KMS-11 (cell line): ENCODE data around the gene IFNL1.

ENCODE experiments used
- H2AFZ ChIP-seq: fragments of 200-600 bp; sonication (generic); 2 replicates; pipeline ENCODE4 v1.6.1; 2016; ENCODE audit warnings: antibody characterized with exemption, mixed run types, low read depth
- H3K27ac ChIP-seq: fragments of 200-600 bp; sonication (generic); 2 replicates; pipeline ENCODE4 v1.6.1; 2016; ENCODE audit warnings: mild to moderate bottlenecking, mixed run types
- H3K27me3 ChIP-seq: fragments of 200-600 bp; sonication (generic); 2 replicates; pipeline ENCODE4 v1.6.1; 2017; ENCODE audit warnings: mild to moderate bottlenecking, low read depth, mixed run types, moderate library complexity; ENCODE audit not compliant: insufficient read depth
- H3K36me3 ChIP-seq: fragments of 200-600 bp; sonication (generic); 2 replicates; pipeline ENCODE4 v1.6.1; 2017; ENCODE audit warnings: mild to moderate bottlenecking, mixed run types; ENCODE audit not compliant: insufficient read depth
- H3K4me1 ChIP-seq: fragments of 200-600 bp; sonication (generic); 2 replicates; pipeline ENCODE4 v1.6.1; 2016; ENCODE audit warnings: mild to moderate bottlenecking, low read depth, mixed run types; ENCODE audit not compliant: poor library complexity, severe bottlenecking
- H3K4me2 ChIP-seq: fragments of 200-600 bp; sonication (generic); 2 replicates; pipeline ENCODE4 v1.7.0; 2016; ENCODE audit warnings: mild to moderate bottlenecking, mixed run types
- H3K4me3 ChIP-seq: fragments of 200-600 bp; sonication (generic); IDR thresholded peaks from 2 replicates; pipeline ENCODE4 v1.6.1; 2017; ENCODE audit warnings: low read depth, low read length, mixed read lengths; ENCODE audit not compliant: insufficient read depth
- H3K79me2 ChIP-seq: fragments of 200-600 bp; sonication (generic); 2 replicates; pipeline ENCODE4 v1.6.1; 2016; ENCODE audit warnings: low read depth, mixed run types; ENCODE audit not compliant: insufficient read depth
- H3K9ac ChIP-seq: fragments of 200-600 bp; sonication (generic); 2 replicates; pipeline ENCODE4 v1.6.1; 2016; ENCODE audit warnings: mild to moderate bottlenecking, mixed run types
- H4K20me1 ChIP-seq: fragments of 200-600 bp; sonication (generic); 2 replicates; pipeline ENCODE4 v1.6.1; 2016; ENCODE audit warnings: mild to moderate bottlenecking, mixed run types; ENCODE audit not compliant: insufficient read depth
- CTCF ChIP-seq: fragments of 200-600 bp; sonication (generic); conservative IDR thresholded peaks from 2 replicates; pipeline ENCODE4 v1.6.1; 2017; ENCODE audit warnings: low read depth, mild to moderate bottlenecking, antibody characterized with exemption, low read length, moderate library complexity, mixed read lengths

IFNL1 gene

DNA sequence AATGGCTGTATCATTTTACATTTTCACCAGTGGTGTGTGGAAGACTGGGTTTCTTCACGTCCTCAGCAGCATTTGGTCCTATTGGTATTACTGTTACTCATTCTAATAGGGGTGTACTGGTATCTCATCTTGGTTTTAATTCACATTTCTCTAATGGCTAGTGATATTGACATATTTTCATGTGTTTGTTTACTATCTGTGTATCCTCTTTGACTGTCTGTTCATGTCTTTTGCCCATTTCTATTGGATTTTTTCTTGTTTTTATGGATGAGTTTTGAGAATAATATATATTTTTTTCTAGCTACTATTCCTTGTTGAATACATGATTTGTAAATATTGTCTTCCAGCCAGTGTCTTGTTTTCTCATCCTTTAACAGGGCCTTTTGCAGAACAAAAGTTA, 14.2 kb upstream of the IFNL1 start:
- TF ChIP-seq CTCF, result no peak
- no peaks in the 10 kb centered on the region for H3K79me2 ChIP-seq
- H3K4me1 ChIP-seq, result no peaks in the 10 kb centered on the region
- no peaks in the 10 kb centered on the region for H4K20me1 ChIP-seq
- H3K9ac ChIP-seq, result no peak overlapping the region
- H3K4me2 ChIP-seq, result no peak overlapping the region
- no peaks in the 10 kb centered on the region for H3K27me3 ChIP-seq
- H3K4me3 ChIP-seq, result no peak overlapping the region
- no peak overlapping the region for H2AFZ ChIP-seq
- H3K27ac ChIP-seq, result no peak overlapping the region
- no peaks in the 10 kb centered on the region for H3K36me3 ChIP-seq

- no peaks in the 10 kb centered on the region for H4K20me1 ChIP-seq
- no peaks in the 10 kb centered on the region for H3K36me3 ChIP-seq
- no peaks in the 10 kb centered on the region for H3K27me3 ChIP-seq
- H2AFZ ChIP-seq, result no peak overlapping the region
- no peaks in the 10 kb centered on the region for H3K79me2 ChIP-seq
- TF ChIP-seq CTCF, result no peak
- no peak overlapping the region for H3K4me3 ChIP-seq
- no peak overlapping the region for H3K27ac ChIP-seq
- no peak overlapping the region for H3K4me2 ChIP-seq
- no peak overlapping the region for H3K9ac ChIP-seq
- H3K4me1 ChIP-seq, result no peaks in the 10 kb centered on the region
Measured at GRCh38 chr19:39284032-39284431, 12.2 kb upstream of the IFNL1 start.

- peaks cover 18% of the 10 kb centered on the region for H3K4me1 ChIP-seq
- H3K79me2 ChIP-seq, result no peaks in the 10 kb centered on the region
- H4K20me1 ChIP-seq, result no peaks in the 10 kb centered on the region
- H3K4me3 ChIP-seq, result no peak overlapping the region
- H3K27me3 ChIP-seq, result no peaks in the 10 kb centered on the region
- H3K36me3 ChIP-seq, result no peaks in the 10 kb centered on the region
- no peak overlapping the region for H3K27ac ChIP-seq
- H3K4me2 ChIP-seq, result no peak overlapping the region
- no peak overlapping the region for H2AFZ ChIP-seq
- no peak overlapping the region for H3K9ac ChIP-seq
- no peak for TF ChIP-seq CTCF
Measured at GRCh38 chr19:39293394-39293793, 2.8 kb upstream of the IFNL1 start.

GRCh38 chr19:39296906-39297305, 699 bp downstream of the IFNL1 start:
- Histone ChIP-seq H3K4me2 (no peak overlapping the region), H3K4me3 (no peak overlapping the region), H3K27ac (no peak overlapping the region), H3K4me1 (peaks cover 36% of the 10 kb centered on the region), H4K20me1 (no peaks in the 10 kb centered on the region), H3K79me2 (no peaks in the 10 kb centered on the region), H3K9ac (no peak overlapping the region), H3K27me3 (no peaks in the 10 kb centered on the region), H2AFZ (no peak overlapping the region), H3K36me3 (no peaks in the 10 kb centered on the region)
- no peak for TF ChIP-seq CTCF
